Prostate gland (tissue), 2 donors: ENCODE results near the gene SRRM1.

Experiments used
- POLR2A ChIP-seq: fragments of 450-650 bp; IDR thresholded peaks from one replicate; pipeline ENCODE4 v1.6.1; 2016; ENCODE audit warnings: antibody characterized with exemption, mild to moderate bottlenecking
- TF ChIP-seq, protein P1 (sequence below), 4 experiments: fragments of 200-600 bp in 2 of 4; fragments of 450-650 bp in 2 of 4; sonication (generic) in 2 of 4; IDR thresholded peaks; 1 replicate in 3 of 4; 2 replicates in 1 of 4; pipeline ENCODE4 v1.5.1; 2016 to 2019; ENCODE audit warnings: antibody characterized with exemption in 4 of 4, mild to moderate bottlenecking in 2 of 4, moderate library complexity in 2 of 4

GRCh38 chr1:24659993-24660665, 17.0 kb downstream of the SRRM1 start:
- no peak for TF ChIP-seq POLR2A
- TF ChIP-seq, protein P1, sequence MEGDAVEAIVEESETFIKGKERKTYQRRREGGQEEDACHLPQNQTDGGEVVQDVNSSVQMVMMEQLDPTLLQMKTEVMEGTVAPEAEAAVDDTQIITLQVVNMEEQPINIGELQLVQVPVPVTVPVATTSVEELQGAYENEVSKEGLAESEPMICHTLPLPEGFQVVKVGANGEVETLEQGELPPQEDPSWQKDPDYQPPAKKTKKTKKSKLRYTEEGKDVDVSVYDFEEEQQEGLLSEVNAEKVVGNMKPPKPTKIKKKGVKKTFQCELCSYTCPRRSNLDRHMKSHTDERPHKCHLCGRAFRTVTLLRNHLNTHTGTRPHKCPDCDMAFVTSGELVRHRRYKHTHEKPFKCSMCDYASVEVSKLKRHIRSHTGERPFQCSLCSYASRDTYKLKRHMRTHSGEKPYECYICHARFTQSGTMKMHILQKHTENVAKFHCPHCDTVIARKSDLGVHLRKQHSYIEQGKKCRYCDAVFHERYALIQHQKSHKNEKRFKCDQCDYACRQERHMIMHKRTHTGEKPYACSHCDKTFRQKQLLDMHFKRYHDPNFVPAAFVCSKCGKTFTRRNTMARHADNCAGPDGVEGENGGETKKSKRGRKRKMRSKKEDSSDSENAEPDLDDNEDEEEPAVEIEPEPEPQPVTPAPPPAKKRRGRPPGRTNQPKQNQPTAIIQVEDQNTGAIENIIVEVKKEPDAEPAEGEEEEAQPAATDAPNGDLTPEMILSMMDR (IDR thresholded peaks at IDR 0.05) = no peak
